8988T (cell line): Measurements from ENCODE around the gene KIF23.
A peak's percentile ranks its signal among the peaks of the same experiment; 100 is the strongest.

Source experiments
- DNase-seq: peaks from one replicate; pipeline ENCODE4 v3.0.0; 2011

Gene KIF23

DNA sequence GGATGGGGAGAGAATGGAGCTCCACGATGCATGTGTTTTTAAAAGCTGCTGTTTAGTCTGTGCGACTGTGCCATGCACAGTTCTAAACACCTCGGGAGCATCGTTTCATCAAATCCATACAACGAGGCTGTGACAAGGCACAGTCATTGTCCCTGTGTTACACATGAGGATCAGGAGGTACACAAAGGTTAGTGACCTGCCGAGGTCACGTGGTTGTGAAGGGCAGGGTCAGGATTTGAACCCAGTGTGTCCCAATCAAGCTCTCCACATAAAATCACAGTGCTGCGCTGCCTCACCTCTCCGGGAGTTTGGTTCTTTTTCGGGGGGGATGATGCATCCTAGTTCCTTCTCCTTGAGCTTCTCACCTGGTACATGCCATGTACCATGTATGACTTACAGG lies 18.7 kb upstream of the KIF23 start:
- DNase-seq: no peak

DNA sequence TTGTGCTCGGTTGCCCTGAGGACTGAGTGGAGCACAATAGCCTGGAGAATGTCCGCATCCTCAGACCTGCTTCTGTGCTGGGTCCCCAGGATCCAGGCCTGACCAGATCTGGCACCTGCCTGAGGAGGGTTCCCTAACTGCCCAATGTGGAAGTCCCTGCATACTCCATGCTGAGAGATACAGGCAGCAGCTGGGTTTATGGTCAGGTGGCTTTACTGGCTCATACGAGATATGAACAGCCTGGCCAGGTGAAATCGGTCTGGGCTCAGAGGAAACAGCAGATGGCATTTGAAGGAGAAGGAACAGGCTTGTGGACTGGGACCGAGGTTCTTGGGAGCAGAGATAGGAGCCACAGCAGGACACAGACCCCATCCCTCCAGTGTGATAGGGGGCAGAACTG lies 18.2 kb upstream of the KIF23 start:
- DNase-seq: no peak

DNA sequence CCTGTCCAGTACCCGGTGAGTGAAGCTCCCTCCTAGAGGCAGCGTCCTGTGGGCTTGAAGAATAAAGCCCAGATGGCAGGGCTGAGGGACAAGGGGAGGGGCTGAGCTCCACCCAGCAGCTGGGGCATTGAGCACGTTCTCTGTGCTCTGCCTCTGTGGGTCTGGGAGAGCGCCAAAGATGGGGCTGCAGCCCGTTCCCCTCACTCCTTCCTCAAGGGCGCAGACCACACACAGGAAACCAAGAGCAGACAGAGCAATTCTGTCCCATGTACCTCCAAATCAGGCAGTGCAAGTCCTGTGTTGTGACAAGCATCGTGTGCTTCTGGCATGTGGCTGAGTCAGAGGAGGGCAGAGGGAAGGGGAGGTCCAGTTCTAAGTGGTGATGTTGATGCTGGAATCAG lies 15.7 kb upstream of the KIF23 start:
- no peak for DNase-seq

DNA sequence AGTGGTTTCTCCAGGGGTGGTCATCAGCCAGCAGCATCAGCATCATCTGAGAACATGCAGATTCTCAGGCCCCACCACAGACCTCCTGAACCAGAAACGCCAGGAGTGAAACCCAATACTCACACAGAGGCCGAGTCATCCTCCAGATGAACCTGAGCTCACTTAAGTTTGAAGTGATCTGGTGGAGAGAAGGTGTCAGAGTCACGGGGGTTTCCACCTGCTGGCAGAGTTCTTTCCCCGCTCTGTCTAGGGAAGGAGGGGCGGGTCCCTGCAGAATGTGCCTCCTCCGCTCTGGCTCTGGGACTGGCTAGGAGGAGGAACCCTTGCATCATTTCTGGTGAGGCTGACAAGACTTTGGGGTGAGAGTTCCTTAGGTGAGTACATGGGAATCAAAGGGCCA lies 13.3 kb upstream of the KIF23 start:
- DNase-seq: no peak

DNA sequence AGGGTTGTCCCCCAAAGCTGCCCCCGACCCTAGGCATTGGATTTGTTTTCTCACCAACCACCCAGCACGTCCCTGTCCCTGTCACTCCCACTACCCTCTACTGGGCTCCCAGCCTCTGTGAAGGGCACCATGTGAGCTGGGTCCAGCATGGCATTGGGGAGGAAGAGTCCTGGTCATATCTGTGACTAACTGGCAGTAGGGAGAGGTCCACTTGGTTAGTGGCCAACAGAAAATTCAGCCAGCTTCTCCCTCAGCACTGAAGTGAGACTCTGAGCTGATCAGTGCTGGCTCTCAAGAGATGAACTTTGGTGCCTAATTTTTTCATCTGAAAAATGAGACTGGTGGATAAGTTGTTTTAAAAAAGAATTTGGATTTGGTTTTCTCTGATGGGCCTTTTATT lies 11.3 kb upstream of the KIF23 start:
- no peak for DNase-seq

DNA sequence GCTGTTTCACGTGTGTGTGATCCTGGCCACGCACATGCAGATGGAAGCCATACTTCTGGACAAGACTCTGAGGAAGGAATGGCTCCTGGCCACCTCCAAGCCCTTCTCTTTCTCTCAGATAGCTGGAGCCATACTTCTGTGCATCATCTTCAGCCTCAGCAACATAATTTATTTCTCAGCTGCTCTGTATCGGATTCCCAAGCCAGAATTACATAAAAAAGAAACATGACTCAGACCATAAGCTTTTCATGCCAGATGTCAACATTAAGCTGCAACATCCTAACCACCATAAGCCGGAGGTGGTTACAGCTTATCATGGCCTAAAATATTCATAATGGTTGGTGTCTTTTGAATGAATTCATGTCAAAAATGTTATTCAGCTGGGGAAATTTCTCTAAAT lies 10.6 kb upstream of the KIF23 start:
- DNase-seq: no peak

DNA sequence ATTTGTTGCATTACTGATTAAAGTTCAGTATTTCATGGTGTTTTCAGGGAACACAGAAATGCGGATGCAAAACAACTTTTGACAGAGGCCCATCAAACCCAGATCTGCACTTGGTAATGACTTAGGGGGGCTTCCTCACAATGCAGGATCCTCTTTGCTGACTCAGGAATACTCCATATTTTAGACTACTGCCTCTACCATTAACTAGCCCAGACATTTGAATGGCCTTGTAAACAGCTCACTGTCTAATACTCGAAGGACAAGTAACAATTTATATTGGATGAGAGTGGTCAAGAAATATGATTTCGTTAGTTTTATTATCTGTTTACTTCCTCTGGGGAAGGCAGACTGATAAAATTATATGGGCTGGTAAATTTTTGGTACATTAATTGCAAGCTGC lies 9.0 kb upstream of the KIF23 start:
- DNase-seq: no peak

DNA sequence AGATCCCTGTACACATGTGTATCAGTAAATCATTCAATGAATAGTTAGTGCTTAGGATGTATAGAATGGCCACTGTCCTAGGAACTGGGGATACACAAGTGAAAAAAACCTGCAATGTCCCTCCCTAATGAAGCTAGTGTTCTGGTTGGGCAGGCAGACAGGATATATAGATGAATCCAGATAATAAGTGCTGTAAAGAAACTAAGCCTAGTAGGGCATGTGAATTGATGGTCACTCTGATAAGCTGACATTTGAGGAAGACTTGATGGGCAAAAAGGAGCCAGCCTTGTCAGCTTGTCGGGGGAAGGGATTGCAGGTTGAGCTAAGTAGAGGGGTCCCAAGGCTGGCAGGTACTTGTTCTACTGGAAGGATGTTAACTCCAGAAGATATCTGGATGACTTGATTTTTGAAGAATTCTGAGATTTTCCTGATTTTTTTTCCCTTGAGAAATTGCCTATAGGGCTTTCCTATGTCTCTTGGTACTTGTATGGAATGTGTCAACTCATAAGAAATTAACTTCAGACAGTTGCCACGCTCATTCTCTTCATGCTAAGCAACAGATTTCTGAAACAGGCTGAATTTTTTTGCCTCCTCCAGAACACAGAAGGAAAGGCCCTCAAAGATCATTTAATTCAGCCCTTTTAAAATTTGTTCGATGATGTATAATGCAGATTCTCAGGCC lies 6.3 kb upstream of the KIF23 start:
- no peak for DNase-seq

DNA sequence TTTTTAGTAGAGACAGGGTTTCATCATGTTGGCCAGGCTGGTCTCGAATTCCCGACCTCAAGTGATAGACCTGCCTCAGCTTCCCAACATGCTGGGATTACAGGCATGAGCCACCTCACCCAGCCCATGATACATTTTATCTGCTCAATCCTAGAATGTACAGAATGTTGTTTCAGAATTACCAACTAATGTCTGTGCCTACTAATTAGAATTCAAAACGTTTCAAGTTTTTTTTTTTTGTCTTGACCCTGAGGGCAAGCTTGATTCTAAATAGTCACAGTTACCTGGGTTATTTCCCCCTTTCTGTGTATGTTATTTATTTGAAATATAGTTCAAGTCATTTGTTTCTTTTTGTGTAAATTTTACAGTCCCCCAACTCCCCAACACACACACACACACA lies 5.3 kb upstream of the KIF23 start:
- DNase-seq: no peak

DNA sequence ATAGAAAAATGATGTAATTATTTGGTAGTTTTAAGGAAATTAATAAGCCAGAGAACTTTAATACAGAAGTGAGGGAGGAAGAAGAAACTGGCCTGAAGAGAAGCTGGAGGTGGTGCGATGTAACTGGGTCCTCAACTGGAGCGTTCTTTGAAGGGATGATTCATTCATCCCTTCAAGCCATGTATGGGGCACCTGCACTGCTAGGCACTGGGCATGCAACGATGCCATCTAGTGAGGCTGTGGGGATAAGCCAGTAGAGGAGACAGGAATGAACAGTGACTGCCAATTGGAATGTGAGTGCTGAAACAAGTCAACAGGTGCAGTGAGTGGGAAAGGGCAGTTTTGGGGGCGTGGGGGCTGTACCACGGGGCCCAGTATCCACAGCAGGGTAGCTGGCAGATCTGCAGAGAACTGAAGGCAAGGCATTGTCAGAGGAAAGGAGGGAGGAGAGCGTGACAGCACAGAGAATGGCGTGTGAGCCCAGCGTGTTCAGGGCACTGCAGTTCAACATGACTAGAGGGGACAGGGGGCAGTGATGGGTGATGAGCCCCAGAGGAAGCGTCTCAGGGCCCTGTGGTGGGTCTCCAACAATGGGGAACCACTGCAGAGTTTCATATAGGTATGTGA lies 3.8 kb upstream of the KIF23 start:
- peak; percentile 55 for DNase-seq

DNA sequence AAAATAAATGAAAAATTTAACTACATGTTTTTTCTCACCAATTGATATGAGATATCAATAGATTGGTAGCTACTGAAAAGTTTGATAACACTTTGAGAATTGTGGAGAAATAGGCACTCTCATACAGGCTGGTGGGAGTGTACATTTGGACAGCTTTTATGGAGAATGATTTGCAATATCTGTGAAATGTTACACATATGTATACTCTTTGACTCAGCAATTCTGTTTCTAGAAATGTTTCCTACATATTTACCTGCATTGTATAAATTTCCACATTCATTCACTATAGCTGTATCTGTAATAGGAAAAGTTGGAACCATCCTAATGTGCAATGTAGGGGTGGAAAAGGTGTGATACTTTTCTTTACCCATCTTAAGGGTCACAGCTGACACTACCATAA lies 1.9 kb upstream of the KIF23 start:
- no peak for DNase-seq

DNA sequence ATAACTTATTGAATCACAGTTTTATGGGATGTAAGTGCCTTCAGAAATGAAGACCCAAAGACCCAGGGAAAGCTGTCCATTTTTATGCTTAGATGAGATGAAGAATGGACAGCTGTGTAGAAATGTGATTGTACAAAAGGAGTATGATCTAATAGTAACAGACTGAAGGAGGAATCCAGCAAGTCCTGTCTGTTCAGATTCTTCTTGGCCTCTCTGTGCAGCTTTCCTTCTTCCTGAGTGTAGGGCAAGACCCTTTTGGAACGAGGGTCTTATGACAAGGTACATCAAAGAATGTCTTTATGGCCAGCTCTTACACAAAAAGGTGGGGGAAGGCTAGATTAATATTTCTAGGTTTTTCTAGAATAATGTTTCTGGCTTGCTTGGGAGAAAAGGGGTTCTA lies 1.4 kb upstream of the KIF23 start:
- DNase-seq: no peak

DNA sequence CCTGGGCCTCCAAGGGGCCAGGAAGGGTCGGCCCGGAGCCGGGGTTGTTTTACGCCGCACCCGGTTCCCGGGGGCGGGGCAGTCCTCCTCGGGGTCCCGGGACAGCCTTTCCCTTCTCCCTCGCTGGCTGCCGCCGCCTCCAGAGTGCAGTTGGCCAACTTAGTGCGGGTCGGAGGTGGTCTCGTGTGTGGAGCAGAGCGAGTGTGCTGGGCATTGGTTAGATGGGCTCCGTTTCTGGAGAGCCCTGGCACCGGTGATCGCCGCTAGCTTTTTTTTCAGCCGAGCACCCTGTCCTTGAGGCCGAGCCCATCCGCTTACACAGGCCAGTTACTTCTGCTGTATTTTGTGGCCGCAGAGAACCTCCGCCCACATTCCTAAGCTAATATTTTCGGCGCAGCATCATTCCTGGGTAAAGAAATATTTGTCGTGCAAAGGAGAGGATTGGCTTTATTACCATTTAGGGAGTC lies 585 bp downstream of the KIF23 start:
- DNase-seq: no peak

DNA sequence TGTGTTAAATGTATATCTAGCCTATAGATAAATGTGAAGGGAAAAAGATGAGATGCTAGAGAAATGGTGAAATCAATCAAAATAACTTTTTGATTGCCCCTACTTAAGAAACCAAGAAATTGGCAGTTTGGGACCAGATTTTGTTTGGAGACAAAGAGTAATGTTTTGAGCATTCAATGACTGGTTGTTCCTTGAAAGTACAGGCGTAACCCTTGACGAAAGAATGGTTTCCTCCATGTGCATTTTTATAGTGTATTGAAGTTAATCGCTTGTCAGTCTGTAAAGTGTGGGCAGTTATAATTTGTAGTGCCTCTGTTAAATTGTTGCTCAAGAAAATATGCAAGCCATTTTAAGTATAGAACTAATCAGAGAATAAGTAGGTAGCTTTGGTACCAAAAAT lies 1.2 kb downstream of the KIF23 start:
- no peak for DNase-seq

DNA sequence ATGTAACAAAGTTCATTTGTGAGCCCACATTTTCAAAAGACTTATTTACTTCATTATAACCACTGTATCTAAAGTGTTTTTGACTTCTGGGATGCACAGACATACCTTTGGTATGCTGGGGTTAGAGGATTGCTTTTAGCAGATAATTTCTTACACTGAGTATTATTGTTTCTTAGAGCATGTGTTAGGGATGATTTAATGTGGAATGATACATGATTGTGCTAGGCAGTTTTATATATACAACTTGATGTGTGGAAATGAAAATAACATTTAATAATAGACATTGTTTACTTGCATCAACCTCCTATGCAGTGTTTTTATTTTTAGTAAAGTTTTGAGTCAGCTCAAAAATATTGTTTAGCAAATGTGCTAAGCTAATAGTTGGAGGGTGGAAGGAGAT lies 3.4 kb downstream of the KIF23 start:
- no peak for DNase-seq

DNA sequence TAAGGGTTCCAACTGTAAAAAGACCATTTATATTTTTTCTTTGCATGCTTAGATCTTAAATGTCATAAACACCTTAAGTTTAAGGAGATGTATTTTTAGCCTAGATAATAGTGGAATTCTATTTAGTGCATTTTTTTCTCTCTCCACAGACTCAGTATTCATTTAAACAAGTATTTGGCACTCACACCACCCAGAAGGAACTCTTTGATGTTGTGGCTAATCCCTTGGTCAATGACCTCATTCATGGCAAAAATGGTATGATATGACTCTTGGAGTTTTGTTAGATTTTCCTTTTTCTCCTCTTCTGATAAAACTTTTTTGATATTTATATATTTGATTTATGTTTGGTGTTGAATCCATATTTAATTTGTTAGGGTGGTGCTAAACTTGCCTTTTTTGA lies 7.3 kb downstream of the KIF23 start:
- no peak for DNase-seq

DNA sequence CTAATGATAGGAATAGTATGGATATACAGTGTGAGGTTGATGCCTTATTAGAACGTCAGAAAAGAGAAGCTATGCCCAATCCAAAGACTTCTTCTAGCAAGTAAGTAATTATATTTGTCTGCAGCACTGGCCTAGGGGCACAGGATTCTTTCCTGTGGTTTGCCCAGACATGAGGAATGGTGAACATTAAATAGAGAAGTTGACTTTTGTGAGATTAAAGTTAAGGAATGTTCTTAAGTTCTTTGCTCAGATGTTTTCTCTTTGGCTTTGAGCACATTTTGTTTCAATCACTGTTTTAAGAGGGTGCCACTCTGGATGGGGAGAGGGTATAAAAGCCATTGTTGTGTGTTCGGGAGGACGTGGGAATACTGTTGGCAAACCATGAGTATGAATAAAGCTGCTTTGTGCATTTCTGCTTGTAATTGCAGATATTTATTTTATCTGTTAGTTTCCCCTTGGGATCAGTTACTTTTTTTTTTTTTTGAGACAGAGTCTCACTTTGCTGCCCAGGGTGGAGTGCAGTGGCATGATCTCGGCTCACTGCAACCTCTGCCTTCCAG lies 8.3 kb downstream of the KIF23 start:
- DNase-seq: no peak

DNA sequence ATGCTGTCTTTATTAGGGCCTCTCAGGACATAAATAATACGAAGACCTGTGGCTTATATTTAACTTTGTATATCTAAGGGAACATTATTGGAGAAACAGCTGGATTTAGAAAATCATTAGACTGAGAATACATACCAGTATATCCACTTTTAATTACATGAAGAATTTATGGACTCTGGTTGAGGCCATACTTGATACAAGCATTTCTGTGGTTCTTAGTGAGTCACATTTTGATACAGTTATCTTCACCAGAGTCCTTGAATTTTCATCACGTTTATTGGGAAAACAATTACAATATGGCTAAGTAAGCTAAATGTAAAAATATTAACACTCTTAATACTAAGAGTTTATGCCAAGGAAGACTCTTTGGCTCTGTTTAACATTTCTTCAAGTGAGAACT lies 9.9 kb downstream of the KIF23 start:
- DNase-seq: no peak

DNA sequence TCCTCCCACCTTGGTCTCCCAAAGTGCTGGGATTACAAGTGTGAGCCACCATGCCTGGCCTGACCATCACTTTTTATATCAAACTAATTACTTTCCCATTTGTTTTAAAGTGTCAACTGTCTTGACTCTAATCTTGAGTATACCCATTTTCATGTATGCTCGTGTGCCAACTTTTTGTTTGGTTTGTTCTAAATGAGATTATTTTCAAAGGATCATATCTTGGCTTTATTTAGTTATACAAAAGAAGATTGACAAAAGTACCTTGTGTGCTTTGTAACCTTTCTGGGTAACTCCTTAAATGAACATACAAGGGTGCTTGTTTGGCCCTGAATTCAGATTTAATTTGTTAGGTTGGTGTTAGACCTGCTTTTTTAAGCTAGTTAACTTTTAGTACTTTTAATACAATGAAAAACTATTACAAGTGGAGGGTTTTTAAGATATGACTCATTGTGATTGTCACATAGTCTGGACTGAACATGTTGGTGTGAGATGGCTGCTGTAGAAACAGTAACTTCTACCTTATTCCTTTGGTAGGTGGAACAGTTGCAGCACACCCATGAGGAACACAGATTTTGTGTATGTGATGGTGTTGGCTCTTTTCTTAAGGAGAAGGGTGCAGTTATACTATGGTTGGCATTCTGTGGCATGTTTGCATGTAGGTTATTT lies 10.7 kb downstream of the KIF23 start:
- DNase-seq: no peak

DNA sequence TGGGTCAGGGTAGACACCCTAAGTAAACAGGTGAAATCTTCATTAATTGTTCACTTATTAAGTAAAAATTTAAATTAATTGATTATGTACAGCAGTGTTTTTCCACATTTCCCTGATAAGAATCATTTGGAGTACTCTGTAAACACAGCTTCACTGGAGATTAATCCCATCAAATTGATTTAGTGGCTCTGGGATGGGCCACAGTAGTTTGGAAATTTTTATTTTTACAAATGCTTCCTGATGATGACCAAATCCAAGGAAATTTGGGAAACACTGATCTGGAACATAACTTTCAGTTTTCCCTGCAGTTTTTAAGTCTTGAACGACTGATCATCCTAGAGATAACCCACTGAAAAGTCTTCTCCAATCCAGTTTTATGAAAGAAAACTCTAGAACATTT lies 19.7 kb downstream of the KIF23 start:
- no peak for DNase-seq

DNA sequence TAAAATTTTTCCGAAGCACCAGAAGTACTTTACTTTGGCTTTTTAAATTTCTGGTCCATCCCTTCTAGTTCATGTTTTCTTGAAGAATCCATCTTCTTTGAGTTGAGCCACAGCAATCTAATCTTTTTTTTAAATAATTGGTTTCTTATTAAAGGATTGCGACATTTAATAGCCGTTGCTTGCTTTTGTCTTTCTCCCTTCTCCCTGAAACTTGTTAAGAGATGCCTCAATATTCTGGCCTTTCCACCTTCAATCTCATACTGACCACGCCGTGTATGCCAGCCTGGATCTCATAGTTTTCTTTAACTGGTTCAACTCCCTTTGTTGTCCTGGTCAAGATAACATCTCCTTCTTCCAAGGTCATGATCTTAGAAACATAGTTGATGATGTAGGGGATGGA lies 20.1 kb downstream of the KIF23 start:
- no peak for DNase-seq

DNA sequence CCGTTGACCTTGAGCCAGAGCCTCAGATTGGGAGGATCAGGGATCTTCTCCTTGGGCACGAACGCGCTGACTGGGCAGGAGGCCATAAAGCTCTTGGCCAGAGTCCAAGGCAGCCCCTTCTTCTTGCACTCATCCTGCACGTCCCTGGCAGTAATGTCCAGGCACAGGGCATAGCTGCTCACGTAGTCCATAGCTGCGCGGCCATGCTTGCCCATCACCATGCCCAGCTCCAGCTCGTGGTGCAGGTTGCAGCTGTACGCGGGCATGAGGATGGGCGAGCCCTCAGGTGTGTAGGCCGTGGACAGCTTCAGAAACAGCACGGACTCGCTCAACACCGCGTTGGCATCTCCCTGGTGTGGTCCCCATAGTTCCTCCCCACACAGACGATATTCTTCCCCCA lies 20.5 kb downstream of the KIF23 start:
- no peak for DNase-seq

DNA sequence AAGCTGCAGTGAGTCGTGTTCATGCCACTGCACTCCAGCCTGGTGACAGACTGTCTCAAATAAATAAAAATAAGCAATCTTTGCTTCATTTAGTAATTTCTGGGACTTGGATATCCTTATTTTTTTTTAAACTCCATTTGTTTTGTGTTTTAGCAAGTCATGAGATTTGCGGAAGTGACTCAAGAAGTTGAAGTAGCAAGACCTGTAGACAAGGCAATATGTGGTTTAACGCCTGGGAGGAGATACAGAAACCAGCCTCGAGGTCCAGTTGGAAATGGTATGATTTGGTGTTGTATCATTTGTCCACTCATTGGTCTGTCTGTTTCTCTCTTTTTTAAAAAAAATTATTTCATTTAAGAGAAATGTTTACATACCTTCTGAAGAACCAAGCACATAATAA lies 21.8 kb downstream of the KIF23 start:
- no peak for DNase-seq

DNA sequence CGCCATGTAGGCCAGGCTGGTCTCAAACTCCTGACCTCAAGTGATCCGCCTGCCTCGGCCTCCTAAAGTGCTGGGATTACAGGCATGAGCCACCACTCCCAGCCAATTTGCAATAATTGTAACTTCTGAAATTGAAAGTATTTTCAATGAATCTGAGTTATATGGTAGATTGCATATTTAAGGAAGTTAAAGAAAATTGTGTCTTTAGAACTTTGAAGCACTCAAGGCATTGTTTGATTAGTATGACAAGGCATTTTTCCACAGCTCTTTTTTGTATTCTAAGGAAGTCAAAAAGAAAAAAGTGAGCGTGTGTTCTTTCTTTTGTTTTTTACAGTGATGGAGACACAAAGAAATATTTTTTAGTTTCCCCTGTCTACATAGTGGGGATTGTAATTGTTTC lies 22.8 kb downstream of the KIF23 start:
- no peak for DNase-seq
